Nephron progenitor cell (in vitro differentiated cells): ENCODE data around the gene CRYZ.
"Not testable (repeated sequence)": the region's sequence is repeated elsewhere in the genome, so short reads cannot be mapped to it uniquely, and the experiment has no call there.

Source experiments
- DNase-seq: peaks from one replicate; pipeline ENCODE4 v3.0.0; 2021
- H3K27ac Mint-ChIP-seq: 2 replicates; pipeline ENCODE4 v1.8.0; 2021; ENCODE audit warnings: mild to moderate bottlenecking, moderate library complexity, mixed read lengths
- H3K27me3 Mint-ChIP-seq: 2 replicates; pipeline ENCODE4 v1.8.0; 2021; ENCODE audit warnings: mild to moderate bottlenecking, low read depth, mixed read lengths; ENCODE audit not compliant: poor library complexity
- H3K36me3 Mint-ChIP-seq: 2 replicates; pipeline ENCODE4 v1.8.0; 2021; ENCODE audit warnings: low read depth, mixed read lengths
- H3K4me1 Mint-ChIP-seq: 2 replicates; pipeline ENCODE4 v1.8.0; 2021; ENCODE audit warnings: mixed read lengths
- H3K4me3 Mint-ChIP-seq: 2 replicates; pipeline ENCODE4 v1.8.0; 2021; ENCODE audit warnings: mild to moderate bottlenecking, moderate library complexity, mixed read lengths
- H3K9me3 Mint-ChIP-seq: 2 replicates; pipeline ENCODE4 v1.8.0; 2021; ENCODE audit warnings: mild to moderate bottlenecking, moderate library complexity, mixed read lengths
- TF ChIP-seq, protein P1 (sequence below): fragments of 200-600 bp; sonication (generic); IDR thresholded peaks from 2 replicates; pipeline ENCODE4 v1.5.0; 2021; ENCODE audit warnings: antibody characterized with exemption

CRYZ gene

GRCh38 chr1:74755475-74755874 lies 22.6 kb upstream of the CRYZ start:
- Mint-ChIP-seq H3K36me3 (peaks cover 93% of the 10 kb centered on the region), H3K9me3 (peaks cover 26% of the 10 kb centered on the region), H3K27me3 (no peaks in the 10 kb centered on the region), H3K4me3 (no peak overlapping the region), H3K4me1 (no peaks in the 10 kb centered on the region), H3K27ac (no peak overlapping the region)
- DNase-seq: no peak
- TF ChIP-seq, protein P1, sequence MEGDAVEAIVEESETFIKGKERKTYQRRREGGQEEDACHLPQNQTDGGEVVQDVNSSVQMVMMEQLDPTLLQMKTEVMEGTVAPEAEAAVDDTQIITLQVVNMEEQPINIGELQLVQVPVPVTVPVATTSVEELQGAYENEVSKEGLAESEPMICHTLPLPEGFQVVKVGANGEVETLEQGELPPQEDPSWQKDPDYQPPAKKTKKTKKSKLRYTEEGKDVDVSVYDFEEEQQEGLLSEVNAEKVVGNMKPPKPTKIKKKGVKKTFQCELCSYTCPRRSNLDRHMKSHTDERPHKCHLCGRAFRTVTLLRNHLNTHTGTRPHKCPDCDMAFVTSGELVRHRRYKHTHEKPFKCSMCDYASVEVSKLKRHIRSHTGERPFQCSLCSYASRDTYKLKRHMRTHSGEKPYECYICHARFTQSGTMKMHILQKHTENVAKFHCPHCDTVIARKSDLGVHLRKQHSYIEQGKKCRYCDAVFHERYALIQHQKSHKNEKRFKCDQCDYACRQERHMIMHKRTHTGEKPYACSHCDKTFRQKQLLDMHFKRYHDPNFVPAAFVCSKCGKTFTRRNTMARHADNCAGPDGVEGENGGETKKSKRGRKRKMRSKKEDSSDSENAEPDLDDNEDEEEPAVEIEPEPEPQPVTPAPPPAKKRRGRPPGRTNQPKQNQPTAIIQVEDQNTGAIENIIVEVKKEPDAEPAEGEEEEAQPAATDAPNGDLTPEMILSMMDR: no peak

DNA sequence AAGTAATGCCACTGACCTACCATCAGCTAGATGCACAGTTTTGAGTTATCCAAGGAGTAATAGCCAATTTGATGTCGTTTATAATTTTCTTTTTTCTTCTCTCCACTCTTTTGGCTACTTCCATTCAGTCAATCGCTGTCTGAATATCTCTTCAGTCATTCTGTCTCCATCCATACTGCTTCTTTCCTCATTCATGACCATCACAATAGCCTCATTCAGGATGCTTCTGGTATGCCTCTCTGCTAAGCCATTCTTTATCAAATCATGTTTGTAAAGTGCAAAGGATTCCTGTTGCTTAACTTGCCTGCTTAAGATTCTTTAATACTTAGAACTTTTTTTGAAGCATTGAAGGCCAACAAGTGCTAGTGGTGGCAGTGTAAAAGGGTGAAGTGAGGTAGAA lies 20.3 kb upstream of the CRYZ start:
- TF ChIP-seq, protein P1: no peak
- Mint-ChIP-seq H3K9me3 (peaks cover 26% of the 10 kb centered on the region), H3K27ac (no peak overlapping the region), H3K4me3 (no peak overlapping the region), H3K27me3 (no peaks in the 10 kb centered on the region), H3K36me3 (peaks cover 92% of the 10 kb centered on the region), H3K4me1 (no peaks in the 10 kb centered on the region)
- no peak for DNase-seq

GRCh38 chr1:74748960-74749359 lies 16.1 kb upstream of the CRYZ start:
- no peak for DNase-seq
- H3K27me3 Mint-ChIP-seq: no peaks in the 10 kb centered on the region
- no peaks in the 10 kb centered on the region for H3K4me1 Mint-ChIP-seq
- H3K27ac Mint-ChIP-seq: no peak overlapping the region
- TF ChIP-seq, protein P1: no peak
- H3K36me3 Mint-ChIP-seq: peaks cover 84% of the 10 kb centered on the region
- H3K4me3 Mint-ChIP-seq: no peak overlapping the region
- H3K9me3 Mint-ChIP-seq: peaks cover 12% of the 10 kb centered on the region

GRCh38 chr1:74745247-74745646 lies 12.4 kb upstream of the CRYZ start:
- not testable (repeated sequence) for DNase-seq, H3K4me1 Mint-ChIP-seq, H3K27me3 Mint-ChIP-seq, H3K27ac Mint-ChIP-seq, H3K4me3 Mint-ChIP-seq
- Mint-ChIP-seq H3K36me3 (peaks cover 88% of the 10 kb centered on the region), H3K9me3 (peaks cover 25% of the 10 kb centered on the region)

DNA sequence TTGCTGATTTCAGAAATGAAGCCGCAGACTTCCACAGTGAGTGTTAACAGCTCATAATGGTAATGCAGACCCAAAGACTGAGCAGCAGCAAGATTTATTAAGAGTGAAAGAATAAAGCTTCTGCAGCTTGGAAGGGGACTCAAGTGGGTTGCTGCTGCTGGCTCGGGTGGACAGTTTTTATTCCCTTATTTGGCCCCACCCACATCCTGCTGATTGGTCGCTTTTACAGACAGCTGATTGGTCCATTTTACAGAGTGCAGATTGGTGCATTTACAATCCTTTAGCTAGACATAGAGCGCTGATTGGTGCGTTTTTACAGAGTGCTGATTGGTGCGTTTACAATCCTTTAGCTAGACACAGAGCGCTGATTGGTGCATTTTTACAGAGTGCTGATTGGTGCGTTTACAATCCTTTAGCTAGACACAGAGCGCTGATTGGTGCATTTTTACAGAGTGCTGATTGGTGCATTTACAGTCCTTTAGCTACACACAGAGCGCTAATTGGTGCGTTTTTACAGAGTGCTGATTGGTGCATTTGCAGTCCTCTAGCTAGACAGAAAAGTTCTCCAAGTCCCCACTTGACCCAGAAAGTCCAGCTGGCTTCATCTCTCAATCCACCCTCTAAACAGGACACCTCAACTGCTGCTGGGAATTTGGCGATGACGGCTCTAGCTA lies 7.6 kb upstream of the CRYZ start:
- Mint-ChIP-seq H3K9me3 (peaks cover 48% of the 10 kb centered on the region), H3K36me3 (peaks cover 92% of the 10 kb centered on the region)
- not testable (repeated sequence) for H3K27ac Mint-ChIP-seq, H3K27me3 Mint-ChIP-seq, H3K4me1 Mint-ChIP-seq, H3K4me3 Mint-ChIP-seq, DNase-seq

- no peaks in the 10 kb centered on the region for H3K27me3 Mint-ChIP-seq
- TF ChIP-seq, protein P1: no peak
- H3K9me3 Mint-ChIP-seq: peaks cover 29% of the 10 kb centered on the region
- DNase-seq: no peak
- peaks cover 60% of the 10 kb centered on the region for H3K36me3 Mint-ChIP-seq
- peaks cover 18% of the 10 kb centered on the region for H3K4me1 Mint-ChIP-seq
- H3K4me3 Mint-ChIP-seq: no peak overlapping the region
- no peak overlapping the region for H3K27ac Mint-ChIP-seq
Observed at GRCh38 chr1:74737333-74737732, 4.5 kb upstream of the CRYZ start.
